Osteoblast (primary cell): Measurements from ENCODE around the gene PCF11. TPM values are rescaled to one million over a fixed set of nuclear protein-coding genes. Genes with fewer than 3 reads are reported as not detected.

Experiments
- DNase-seq: peaks from one replicate; pipeline ENCODE4 v3.0.0; 2011; ENCODE audit warnings: low spot score, mixed read lengths; ENCODE audit not compliant: insufficient read length; ENCODE audit errors: missing footprints
- H2AFZ ChIP-seq: 2 replicates; pipeline ENCODE4 v1.6.0; 2011; ENCODE audit warnings: mild to moderate bottlenecking, low read length
- H3K27ac ChIP-seq: 2 replicates; pipeline ENCODE4 v1.5.1; 2011; ENCODE audit warnings: mild to moderate bottlenecking, low read depth, low read length, moderate library complexity
- H3K27me3 ChIP-seq: 2 replicates; pipeline ENCODE4 v1.6.0; 2012; ENCODE audit warnings: mild to moderate bottlenecking, control low read depth, inconsistent platforms, low read length, moderate library complexity; ENCODE audit not compliant: insufficient read depth
- H3K36me3 ChIP-seq: 2 replicates; pipeline ENCODE4 v1.5.1; 2011; ENCODE audit warnings: mild to moderate bottlenecking, low read length, control low read depth, moderate library complexity; ENCODE audit not compliant: insufficient read depth
- H3K4me1 ChIP-seq: 2 replicates; pipeline ENCODE4 v1.5.1; 2011; ENCODE audit warnings: mild to moderate bottlenecking, low read length, control low read depth, moderate library complexity; ENCODE audit not compliant: insufficient read depth
- H3K4me2 ChIP-seq: 2 replicates; pipeline ENCODE4 v1.6.0; 2011; ENCODE audit warnings: mild to moderate bottlenecking, low read length; ENCODE audit not compliant: insufficient read depth
- H3K4me3 ChIP-seq: fragments of 200-600 bp; sonication (generic); 3 replicates; pipeline ENCODE4 v1.5.1; 2012; ENCODE audit warnings: mild to moderate bottlenecking, low read length, inconsistent platforms; ENCODE audit not compliant: insufficient read depth
- H3K79me2 ChIP-seq: 2 replicates; pipeline ENCODE4 v1.6.0; 2012; ENCODE audit warnings: mild to moderate bottlenecking, low read length, control low read depth, inconsistent platforms; ENCODE audit not compliant: insufficient read depth
- H3K9me3 ChIP-seq: 2 replicates; pipeline ENCODE4 v1.5.1; 2011; ENCODE audit warnings: low read depth, low read length, control low read depth
- H4K20me1 ChIP-seq: 2 replicates; pipeline ENCODE4 v1.6.0; 2012; ENCODE audit warnings: mild to moderate bottlenecking, low read length, control low read depth; ENCODE audit not compliant: insufficient read depth
- small RNA-seq: library from RNA; depleted of rRNA; stranded (forward); fragments of <200 nt; gene quantifications from one replicate; pipeline ENCODE3, GENCODE V24; 2012
- total RNA-seq: library from RNA; depleted of rRNA; stranded (reverse); fragments of >200 nt; gene quantifications from 2 replicates; pipeline ENCODE4 v1.2.3, GENCODE V29; 2012
- TF ChIP-seq, protein P1 (sequence below): IDR thresholded peaks from 2 replicates; pipeline ENCODE4 v1.5.1; 2011; ENCODE audit warnings: mild to moderate bottlenecking, low read depth, low read length, moderate library complexity; ENCODE audit errors: extremely low read depth

Gene PCF11
- total RNA-seq, 1 donor: 38.4 TPM

DNA sequence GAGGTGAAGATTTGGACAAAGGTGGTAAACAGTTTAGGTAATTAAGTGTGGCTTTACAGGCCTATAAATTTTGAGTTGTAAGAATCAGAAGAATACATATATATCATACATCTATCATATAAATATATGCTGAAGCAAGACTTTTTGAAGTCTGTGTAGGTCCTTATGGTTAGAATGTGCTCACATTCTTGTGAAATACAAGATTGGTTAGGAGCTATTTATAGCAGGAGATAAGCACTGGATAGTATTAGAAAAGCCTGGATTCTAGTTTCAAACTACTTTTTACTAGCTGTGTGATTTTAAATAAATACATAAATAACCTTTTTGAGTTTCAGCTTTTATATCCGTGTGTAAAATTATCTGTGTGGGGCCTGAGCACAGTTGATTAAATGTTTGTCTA is 78.9 kb downstream of the PCF11 start:
- Histone ChIP-seq H3K4me3 (no peak overlapping the region), H4K20me1 (no peaks in the 10 kb centered on the region), H3K27ac (no peak overlapping the region), H3K79me2 (no peaks in the 10 kb centered on the region), H3K36me3 (no peaks in the 10 kb centered on the region), H3K4me2 (no peak overlapping the region), H3K4me1 (no peaks in the 10 kb centered on the region), H3K27me3 (no peaks in the 10 kb centered on the region), H3K9me3 (no peaks in the 10 kb centered on the region), H2AFZ (no peak overlapping the region)
- TF ChIP-seq, protein P1, sequence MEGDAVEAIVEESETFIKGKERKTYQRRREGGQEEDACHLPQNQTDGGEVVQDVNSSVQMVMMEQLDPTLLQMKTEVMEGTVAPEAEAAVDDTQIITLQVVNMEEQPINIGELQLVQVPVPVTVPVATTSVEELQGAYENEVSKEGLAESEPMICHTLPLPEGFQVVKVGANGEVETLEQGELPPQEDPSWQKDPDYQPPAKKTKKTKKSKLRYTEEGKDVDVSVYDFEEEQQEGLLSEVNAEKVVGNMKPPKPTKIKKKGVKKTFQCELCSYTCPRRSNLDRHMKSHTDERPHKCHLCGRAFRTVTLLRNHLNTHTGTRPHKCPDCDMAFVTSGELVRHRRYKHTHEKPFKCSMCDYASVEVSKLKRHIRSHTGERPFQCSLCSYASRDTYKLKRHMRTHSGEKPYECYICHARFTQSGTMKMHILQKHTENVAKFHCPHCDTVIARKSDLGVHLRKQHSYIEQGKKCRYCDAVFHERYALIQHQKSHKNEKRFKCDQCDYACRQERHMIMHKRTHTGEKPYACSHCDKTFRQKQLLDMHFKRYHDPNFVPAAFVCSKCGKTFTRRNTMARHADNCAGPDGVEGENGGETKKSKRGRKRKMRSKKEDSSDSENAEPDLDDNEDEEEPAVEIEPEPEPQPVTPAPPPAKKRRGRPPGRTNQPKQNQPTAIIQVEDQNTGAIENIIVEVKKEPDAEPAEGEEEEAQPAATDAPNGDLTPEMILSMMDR: no peak
- DNase-seq: no peak

Small RNA genes lying within 50 kb of the gene (small RNA-seq; reads per million reads assigned to genes)
- not detected for gene AP000873.5

Other genes with a start within 250 kb of the PCF11 start
- 21.0 and 27.4 TPM in 2 replicates for gene RAB30, start 85.2 kb upstream of the PCF11 start, total RNA-seq
- 10.3 and 10.5 TPM in 2 replicates for gene ANKRD42, start 36.6 kb downstream of the PCF11 start, total RNA-seq
- 60.8 and 63.6 TPM in 2 replicates for gene CCDC90B, start 129.2 kb downstream of the PCF11 start, total RNA-seq